SU-DHL-6 (cell line): ENCODE data around the gene SPTBN5.

Experiments
- H2AFZ ChIP-seq: fragments of 200-600 bp; sonication (generic); 2 replicates; pipeline ENCODE4 v1.6.1; 2014; ENCODE audit warnings: low read depth, mild to moderate bottlenecking, moderate library complexity, mixed read lengths, antibody characterized with exemption, low read length; ENCODE audit not compliant: severe bottlenecking
- H3F3A ChIP-seq: fragments of 200-600 bp; shearing (Covaris generic); 2 replicates; pipeline ENCODE4 v1.6.0; 2016; ENCODE audit warnings: antibody characterized with exemption, mild to moderate bottlenecking; ENCODE audit not compliant: insufficient read depth
- H3K27ac ChIP-seq: fragments of 200-600 bp; sonication (generic); 2 replicates; pipeline ENCODE4 v1.5.1; 2016; ENCODE audit warnings: low read depth, mild to moderate bottlenecking, low read length, moderate library complexity, mixed read lengths
- H3K27me3 ChIP-seq: fragments of 200-600 bp; sonication (generic), shearing (Covaris generic); 2 replicates; pipeline ENCODE4 v1.6.0; 2014; ENCODE audit warnings: mild to moderate bottlenecking, low read length
- H3K36me3 ChIP-seq: fragments of 200-600 bp; sonication (generic); 2 replicates; pipeline ENCODE4 v1.6.1; 2014; ENCODE audit warnings: mild to moderate bottlenecking, low read length, mixed read lengths
- H3K4me2 ChIP-seq: fragments of 300-600, 200-600 bp; shearing (Covaris generic), sonication (generic); 2 replicates; pipeline ENCODE4 v1.6.0; 2014; ENCODE audit warnings: low read length, low read depth, mild to moderate bottlenecking; ENCODE audit not compliant: poor library complexity, severe bottlenecking
- H3K4me3 ChIP-seq: fragments of 200-600 bp; sonication (generic); 2 replicates; pipeline ENCODE4 v1.5.1; 2014; ENCODE audit warnings: antibody characterized with exemption, low read length, mild to moderate bottlenecking, mixed read lengths; ENCODE audit not compliant: insufficient read depth, poor library complexity, severe bottlenecking
- H3K79me2 ChIP-seq: fragments of 200-600 bp; sonication (generic); 2 replicates; pipeline ENCODE4 v1.6.1; 2014; ENCODE audit warnings: mild to moderate bottlenecking, low read length, moderate library complexity; ENCODE audit not compliant: insufficient read depth
- H3K9ac ChIP-seq: fragments of 200-600 bp; sonication (generic); 2 replicates; pipeline ENCODE4 v1.7.0; 2014; ENCODE audit warnings: mild to moderate bottlenecking, low read length
- H3K9me2 ChIP-seq: fragments of 200-600 bp; sonication (generic); replicated peaks from 2 replicates; pipeline ENCODE4 v1.6.1; 2014; ENCODE audit warnings: low read length; ENCODE audit not compliant: insufficient read depth
- H3K9me3 ChIP-seq: fragments of 200-600 bp; sonication (generic); 2 replicates; pipeline ENCODE4 v1.6.1; 2014; ENCODE audit warnings: low read length, mixed read lengths; ENCODE audit not compliant: insufficient read depth
- H4K20me1 ChIP-seq: fragments of 200-600 bp; sonication (generic); 2 replicates; pipeline ENCODE4 v1.6.1; 2014; ENCODE audit warnings: low read depth, mild to moderate bottlenecking, antibody characterized with exemption, low read length, moderate library complexity, mixed read lengths
- CTCF ChIP-seq: fragments of 200-600 bp; sonication (generic); IDR thresholded peaks from one replicate; pipeline ENCODE4 v1.5.1; 2017; ENCODE audit warnings: antibody characterized with exemption, mild to moderate bottlenecking, low read length, moderate library complexity; ENCODE audit not compliant: insufficient read depth, poor library complexity, severe bottlenecking
- EZH2phosphoT487 ChIP-seq: fragments of 200-600 bp; sonication (generic), shearing (Covaris generic); conservative IDR thresholded peaks from 2 replicates; pipeline ENCODE4 v1.6.1; 2018; ENCODE audit warnings: mild to moderate bottlenecking, antibody characterized with exemption, low read length, moderate library complexity, mixed read lengths

The SPTBN5 gene

GRCh38 chr15:41801185-41801584 is 92.7 kb downstream of the SPTBN5 start:
- TF ChIP-seq CTCF (no peak), EZH2phosphoT487 (no peak)
- H3K4me2 ChIP-seq, result no peak overlapping the region

GRCh38 chr15:41799488-41799805 is 94.4 kb downstream of the SPTBN5 start:
- H3K4me2 ChIP-seq, result no peak overlapping the region
- no peak overlapping the region for H3K4me3 ChIP-seq
- no peaks in the 10 kb centered on the region for H3K79me2 ChIP-seq
- no peaks in the 10 kb centered on the region; the same call in 1 of the 2 replicates for H3K9me3 ChIP-seq
- TF ChIP-seq EZH2phosphoT487 (no peak), CTCF (no peak)
- no peak overlapping the region for H3K9ac ChIP-seq
- H3K9me2 ChIP-seq, result no peaks in the 10 kb centered on the region
- 0 out of 2 replicates have a peak, but pooled peaks cover 4% of the 10 kb centered on the region for H3K36me3 ChIP-seq
- no peak overlapping the region for H3K27ac ChIP-seq
- no peak overlapping the region for H2AFZ ChIP-seq
- H4K20me1 ChIP-seq, result no peaks in the 10 kb centered on the region
- no peaks in the 10 kb centered on the region for H3K27me3 ChIP-seq
- H3F3A ChIP-seq, result no peaks in the 10 kb centered on the region

More at GRCh38 chr15:41801185-41801584, 92.7 kb downstream of the SPTBN5 start:
- Histone ChIP-seq H3K9me3 (no peaks in the 10 kb centered on the region; the same call in 1 of the 2 replicates), H3K36me3 (0 out of 2 replicates have a peak, but pooled peaks cover 4% of the 10 kb centered on the region), H3K9me2 (no peaks in the 10 kb centered on the region), H3K27ac (no peak overlapping the region), H3K4me3 (no peak overlapping the region), H3K79me2 (no peaks in the 10 kb centered on the region), H4K20me1 (no peaks in the 10 kb centered on the region), H3K9ac (no peak overlapping the region), H2AFZ (no peak overlapping the region), H3K27me3 (no peaks in the 10 kb centered on the region), H3F3A (no peaks in the 10 kb centered on the region)

- no peaks in the 10 kb centered on the region for H3K9me2 ChIP-seq
- H3K27me3 ChIP-seq, result no peaks in the 10 kb centered on the region
- no peaks in the 10 kb centered on the region for H3K79me2 ChIP-seq
- TF ChIP-seq CTCF (no peak), EZH2phosphoT487 (no peak)
- H3K4me2 ChIP-seq, result no peak overlapping the region
- 0 out of 2 replicates have a peak, but pooled peaks cover 4% of the 10 kb centered on the region for H3K36me3 ChIP-seq
- H2AFZ ChIP-seq, result no peak overlapping the region
- H3K27ac ChIP-seq, result no peak overlapping the region
- H3F3A ChIP-seq, result no peaks in the 10 kb centered on the region
- H4K20me1 ChIP-seq, result no peaks in the 10 kb centered on the region
- H3K9me3 ChIP-seq, result no peaks in the 10 kb centered on the region; the same call in 1 of the 2 replicates
- no peak overlapping the region for H3K4me3 ChIP-seq
- H3K9ac ChIP-seq, result no peak overlapping the region
Measured at GRCh38 chr15:41798607-41799487, 95.0 kb downstream of the SPTBN5 start.
